ENCODE results near the gene GGNBP2. TPM values are rescaled to one million over a fixed set of nuclear protein-coding genes. Genes with fewer than 3 reads are reported as not detected.

Gene GGNBP2
- total and polyA plus RNA-seq, 2 donors (not counting 1 experiment from before 2014, with no cell fraction given): 77.0 to 81.9 TPM

GRCh38 chr17:36600465-36600864 lies 55.7 kb downstream of the GGNBP2 start:
- Histone ChIP-seq H3K27ac (ENCODE audit: insufficient read depth, low read length) (peak overlapping the region; percentile 80), H3K9me3 (ENCODE audit: control insufficient read depth, insufficient read depth, low read depth, low read length) (no peaks in the 10 kb centered on the region), H3K4me3 (replicated peaks in 1 of 4; ENCODE audit: control extremely low read depth in 1 of 4, insufficient read depth in 1 of 4, low read depth in 3 of 4, low read length in 4 of 4) (peak overlapping the region; percentile 57 to 91 (median 83)), H2AFZ (ENCODE audit: low read length) (no peak overlapping the region), H3K36me3 (ENCODE audit: control insufficient read depth, insufficient read depth, low read length) (no peaks in the 10 kb centered on the region), H4K20me1 (ENCODE audit: control insufficient read depth, extremely low read depth, insufficient read depth, low read length) (no peaks in the 10 kb centered on the region), H3K4me1 (ENCODE audit: control insufficient read depth, extremely low read depth, insufficient read depth, low read length) (peaks cover 4% of the 10 kb centered on the region), H3K27me3 (ENCODE audit: control insufficient read depth, insufficient read depth, low read length) (no peaks in the 10 kb centered on the region), H3K9ac (ENCODE audit: insufficient read depth, low read length) (no peak overlapping the region), H3K79me2 (ENCODE audit: control insufficient read depth, insufficient read depth, low read length) (peaks cover 10% of the 10 kb centered on the region), H3K4me2 (ENCODE audit: extremely low read depth, insufficient read depth, low read length) (peak overlapping the region; percentile 90)
- DNase-seq (ENCODE audit: low read depth in 2 of 2): no peak
- TF ChIP-seq EZH2 (IDR thresholded peaks at IDR 0.05; ENCODE audit: low read length, missing control alignments) (no peak), CTCF (conservative IDR thresholded peaks at IDR 0.05 in 1 of 2, IDR thresholded peaks at IDR 0.05 in 1 of 2; ENCODE audit: low read depth in 1 of 2, low read length in 2 of 2) (no peak)

- Histone ChIP-seq H2AFZ (ENCODE audit: low read length) (peak overlapping the region; percentile 77), H3K4me3 (replicated peaks in 1 of 4; ENCODE audit: control extremely low read depth in 1 of 4, insufficient read depth in 1 of 4, low read depth in 3 of 4, low read length in 4 of 4) (peak overlapping the region; percentile 57 to 91 (median 83)), H3K9ac (ENCODE audit: insufficient read depth, low read length) (peak overlapping the region; percentile 74), H3K4me1 (ENCODE audit: control insufficient read depth, extremely low read depth, insufficient read depth, low read length) (peaks cover 4% of the 10 kb centered on the region), H3K27me3 (ENCODE audit: control insufficient read depth, insufficient read depth, low read length) (no peaks in the 10 kb centered on the region), H4K20me1 (ENCODE audit: control insufficient read depth, extremely low read depth, insufficient read depth, low read length) (no peaks in the 10 kb centered on the region), H3K79me2 (ENCODE audit: control insufficient read depth, insufficient read depth, low read length) (peaks cover 10% of the 10 kb centered on the region), H3K9me3 (ENCODE audit: control insufficient read depth, insufficient read depth, low read depth, low read length) (no peaks in the 10 kb centered on the region), H3K36me3 (ENCODE audit: control insufficient read depth, insufficient read depth, low read length) (no peaks in the 10 kb centered on the region), H3K27ac (ENCODE audit: insufficient read depth, low read length) (peak overlapping the region; percentile 80), H3K4me2 (ENCODE audit: extremely low read depth, insufficient read depth, low read length) (peak overlapping the region; percentile 90)
- no peak for DNase-seq (ENCODE audit: low read depth in 2 of 2)
- TF ChIP-seq CTCF (conservative IDR thresholded peaks at IDR 0.05 in 1 of 2, IDR thresholded peaks at IDR 0.05 in 1 of 2; ENCODE audit: low read depth in 1 of 2, low read length in 2 of 2) (no peak), EZH2 (IDR thresholded peaks at IDR 0.05; ENCODE audit: low read length, missing control alignments) (no peak)
These were observed 56.2 kb downstream of the GGNBP2 start for GRCh38 chr17:36600936-36601302.

GRCh38 chr17:36601303-36602029 lies 56.7 kb downstream of the GGNBP2 start, which contains the start of gene MRM1:
MRM1 (plus strand) TSS chr17:36601583; CDS start chr17:36601811, 228 bp downstream.
- peak within 1 kb of the TSS; percentile 80 for H3K27ac ChIP-seq (ENCODE audit: insufficient read depth, low read length)
- TF ChIP-seq CTCF (conservative IDR thresholded peaks at IDR 0.05 in 1 of 2, IDR thresholded peaks at IDR 0.05 in 1 of 2; ENCODE audit: low read depth in 1 of 2, low read length in 2 of 2) (peak in 1 of 2 donors; percentile 8), EZH2 (IDR thresholded peaks at IDR 0.05; ENCODE audit: low read length, missing control alignments) (no peak)

More at GRCh38 chr17:36601303-36602029, 56.7 kb downstream of the GGNBP2 start, which contains the start of gene MRM1:
- H2AFZ ChIP-seq (ENCODE audit: low read length): peak within 1 kb of the TSS; percentile 81
- H3K79me2 ChIP-seq (ENCODE audit: control insufficient read depth, insufficient read depth, low read length): peaks cover 10% of the 10 kb centered on the region
- peak within 1 kb of the TSS; percentile 80 to 91 (median 88) for H3K4me3 ChIP-seq (replicated peaks in 1 of 4; ENCODE audit: control extremely low read depth in 1 of 4, insufficient read depth in 1 of 4, low read depth in 3 of 4, low read length in 4 of 4)
- peak; percentile 87 to 93 for DNase-seq (ENCODE audit: low read depth in 2 of 2)
- peak within 1 kb of the TSS; percentile 74 for H3K9ac ChIP-seq (ENCODE audit: insufficient read depth, low read length)
- no peaks in the 10 kb centered on the region for H3K36me3 ChIP-seq (ENCODE audit: control insufficient read depth, insufficient read depth, low read length)
- H3K4me1 ChIP-seq (ENCODE audit: control insufficient read depth, extremely low read depth, insufficient read depth, low read length): peaks cover 4% of the 10 kb centered on the region
- H3K4me2 ChIP-seq (ENCODE audit: extremely low read depth, insufficient read depth, low read length): peak within 1 kb of the TSS; percentile 100
- no peaks in the 10 kb centered on the region for H4K20me1 ChIP-seq (ENCODE audit: control insufficient read depth, extremely low read depth, insufficient read depth, low read length)
- H3K27me3 ChIP-seq (ENCODE audit: control insufficient read depth, insufficient read depth, low read length): no peaks in the 10 kb centered on the region
- H3K9me3 ChIP-seq (ENCODE audit: control insufficient read depth, insufficient read depth, low read depth, low read length): no peaks in the 10 kb centered on the region

All from fibroblast of lung (primary cell).